Activated effector memory CD4-positive, alpha-beta T cell treated with Interleukin-2 at 50 U/mL for 16 hours (primary cell): Measurements from ENCODE around the gene LSAMP.
"Not testable (repeated sequence)": the region's sequence is repeated elsewhere in the genome, so short reads cannot be mapped to it uniquely, and the experiment has no call there.

ENCODE experiments used
- DNase-seq: peaks from one replicate; pipeline ENCODE4 v3.0.0-alpha.2; 2020

The LSAMP gene

DNA sequence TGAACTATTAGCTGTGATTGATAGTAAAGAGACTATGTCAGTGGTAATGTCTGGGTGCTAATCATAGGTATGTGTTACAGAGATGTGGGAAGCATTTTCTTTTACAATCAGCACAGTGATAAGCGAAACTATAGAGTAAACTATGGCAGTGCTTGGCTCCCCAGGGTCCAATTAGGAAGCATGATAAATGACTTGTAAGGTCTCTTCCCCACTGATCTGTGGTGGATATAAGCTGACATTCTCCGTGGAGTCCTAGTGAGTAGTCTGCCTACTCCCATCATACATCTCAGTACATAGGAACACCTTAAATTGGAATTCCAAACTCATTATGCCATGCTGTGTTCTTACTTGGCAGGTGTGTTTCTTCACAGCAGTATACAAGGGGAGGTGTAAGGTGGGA, 617.8 kb downstream of the LSAMP start:
- DNase-seq = no peak

DNA sequence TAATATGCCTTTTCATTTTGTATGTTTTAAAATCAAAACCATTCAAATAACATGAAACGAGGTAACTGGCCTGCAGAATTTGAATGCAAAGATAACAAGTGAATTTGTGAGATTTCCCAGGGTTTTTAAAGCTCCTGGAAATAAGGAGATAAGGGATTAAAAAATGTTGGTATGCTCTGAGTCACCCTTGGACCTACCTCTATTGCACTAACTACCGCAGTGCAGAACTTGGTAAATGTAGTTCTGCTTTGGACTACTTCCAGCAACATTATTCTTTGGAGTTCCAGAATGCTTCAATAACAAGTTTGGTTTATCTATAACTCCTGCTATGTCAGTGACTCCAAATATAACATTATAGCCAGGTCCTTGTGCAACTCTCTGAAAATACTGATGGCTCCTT, 620.2 kb downstream of the LSAMP start:
- no peak for DNase-seq

GRCh38 chr3:115823083-115823482, 622.2 kb downstream of the LSAMP start:
- no peak for DNase-seq

DNA sequence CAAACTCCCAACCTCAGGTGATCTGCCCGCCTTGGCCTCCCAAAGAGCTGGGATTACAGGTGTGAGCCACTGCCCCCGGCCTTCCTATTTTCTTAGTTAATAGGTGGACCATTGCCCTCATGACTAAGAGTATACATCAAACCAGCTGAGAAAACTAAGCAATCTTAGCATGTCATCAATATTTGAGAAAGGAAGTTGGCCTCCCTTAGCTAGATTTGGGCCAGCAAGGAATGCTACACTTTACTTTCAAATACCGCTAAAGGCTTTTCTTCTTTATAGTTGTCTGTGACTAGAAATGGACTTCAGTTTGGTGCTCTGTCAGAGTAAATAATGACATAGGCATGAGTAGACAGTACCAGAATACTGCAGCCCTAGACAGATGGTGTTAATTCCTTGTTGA, 622.7 kb downstream of the LSAMP start:
- DNase-seq = no peak

GRCh38 chr3:115819785-115820384, 625.4 kb downstream of the LSAMP start:
- peak; percentile 24 for DNase-seq

- peak; percentile 37 for DNase-seq
Observed at GRCh38 chr3:115814778-115815380, 630.4 kb downstream of the LSAMP start.

DNA sequence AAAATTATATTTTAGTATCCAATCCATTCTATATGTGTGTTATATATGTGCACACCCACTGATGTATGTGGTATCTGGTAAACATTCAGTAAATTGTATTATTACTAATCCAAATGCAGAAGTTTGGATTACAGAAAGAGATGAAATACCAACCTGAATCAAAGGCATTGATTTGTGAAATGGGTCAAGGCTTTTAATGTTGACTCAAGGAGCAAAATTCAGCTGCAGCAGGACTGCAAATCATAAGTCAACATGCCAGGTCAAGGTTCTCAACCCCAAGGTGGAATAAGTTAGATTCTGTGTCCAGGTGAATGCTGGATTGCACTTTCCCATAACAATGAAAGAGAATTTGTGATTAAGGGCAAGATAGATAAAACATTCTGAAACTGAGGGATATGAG, 631.3 kb downstream of the LSAMP start:
- DNase-seq = no peak

- no peak for DNase-seq
Observed at GRCh38 chr3:115808816-115809215, 636.5 kb downstream of the LSAMP start.

GRCh38 chr3:115808244-115808643, 637.0 kb downstream of the LSAMP start:
- DNase-seq = no peak

- DNase-seq = no peak
Observed at GRCh38 chr3:115806501-115806900, 638.8 kb downstream of the LSAMP start.

DNA sequence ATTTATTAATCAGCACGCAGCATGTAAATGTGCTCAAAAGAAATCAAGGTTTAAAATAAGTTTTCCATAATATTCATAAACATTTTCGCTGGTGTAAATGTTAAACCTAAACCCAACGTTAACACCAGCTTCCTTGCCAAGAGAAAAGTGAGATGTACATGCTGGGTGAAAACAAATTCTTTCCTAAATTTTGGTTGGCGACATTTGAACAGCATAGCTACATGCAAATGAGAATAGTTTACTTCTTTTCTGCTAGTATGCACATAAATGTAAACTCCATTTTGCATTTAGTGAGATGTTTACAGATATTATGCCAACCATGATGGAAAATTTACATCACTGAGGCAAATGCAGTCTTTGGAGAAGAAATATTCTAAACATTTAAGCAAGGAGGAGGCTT, 639.8 kb downstream of the LSAMP start:
- no peak for DNase-seq

DNA sequence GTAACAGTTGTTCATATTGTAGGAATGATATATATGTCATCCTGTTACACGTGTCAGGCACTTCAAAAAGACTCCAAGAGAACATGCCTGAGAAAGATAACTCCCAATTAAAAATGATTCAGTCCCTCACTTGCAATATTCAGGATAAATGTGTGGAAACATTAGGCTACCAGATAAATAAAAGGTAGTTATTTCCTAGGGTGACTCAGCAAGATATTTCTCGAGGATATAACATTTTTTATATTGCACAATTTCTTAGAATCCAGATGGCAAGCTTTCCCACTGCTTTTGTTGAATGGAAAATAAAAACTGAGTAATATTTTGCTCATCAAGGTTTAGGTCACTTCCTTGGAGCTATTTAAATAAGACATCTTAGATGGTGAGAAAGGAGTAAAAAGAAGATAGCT, 640.6 kb downstream of the LSAMP start:
- no peak for DNase-seq

DNA sequence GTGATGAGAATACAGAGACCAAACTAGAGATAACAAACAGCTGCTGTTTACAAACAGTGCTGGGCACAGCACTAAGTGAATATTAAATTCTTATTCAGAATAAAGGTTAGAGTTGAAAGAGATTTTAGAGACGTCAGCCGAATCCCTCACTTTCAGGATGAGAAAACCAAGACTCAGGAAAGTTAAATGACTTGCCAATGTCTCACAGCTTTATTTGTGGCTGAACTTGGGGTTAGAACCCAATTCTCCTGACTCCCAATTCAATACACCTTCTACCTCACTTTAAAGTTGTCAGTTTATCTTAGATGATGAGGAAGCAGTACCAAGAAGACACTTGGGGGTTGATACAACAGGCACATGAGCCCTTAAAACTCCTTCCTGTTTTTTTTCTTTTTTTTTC, 641.1 kb downstream of the LSAMP start:
- no peak for DNase-seq

DNA sequence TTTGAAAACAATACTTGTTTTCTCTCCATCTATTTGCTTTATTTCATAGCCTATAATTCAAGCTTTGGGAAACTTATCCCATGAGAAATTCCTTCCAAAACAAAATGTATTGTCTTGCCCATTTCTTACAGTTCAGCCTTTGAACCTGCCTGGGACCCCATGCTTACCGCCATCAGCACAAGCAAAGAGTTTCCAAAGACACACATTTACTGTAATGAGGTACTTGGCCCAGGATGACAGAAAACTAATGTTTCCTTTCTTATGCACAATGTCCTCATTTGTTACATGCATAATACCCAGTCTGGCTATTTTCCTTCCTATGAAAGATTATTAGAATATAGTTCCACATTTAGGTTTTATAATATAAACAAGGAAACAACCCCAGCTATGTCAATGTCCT, 641.6 kb downstream of the LSAMP start:
- DNase-seq = no peak

GRCh38 chr3:115800489-115801075, 644.7 kb downstream of the LSAMP start:
- DNase-seq = no peak

GRCh38 chr3:115800065-115800464, 645.2 kb downstream of the LSAMP start:
- DNase-seq = not testable (repeated sequence)

GRCh38 chr3:115792206-115792955, 652.9 kb downstream of the LSAMP start:
- no peak for DNase-seq

- not testable (repeated sequence) for DNase-seq
Observed at GRCh38 chr3:115791271-115792153, 653.8 kb downstream of the LSAMP start.

- peak; percentile 16 for DNase-seq
Observed at GRCh38 chr3:115790759-115791158, 654.5 kb downstream of the LSAMP start.

GRCh38 chr3:115789481-115789880, 655.8 kb downstream of the LSAMP start:
- DNase-seq = no peak

DNA sequence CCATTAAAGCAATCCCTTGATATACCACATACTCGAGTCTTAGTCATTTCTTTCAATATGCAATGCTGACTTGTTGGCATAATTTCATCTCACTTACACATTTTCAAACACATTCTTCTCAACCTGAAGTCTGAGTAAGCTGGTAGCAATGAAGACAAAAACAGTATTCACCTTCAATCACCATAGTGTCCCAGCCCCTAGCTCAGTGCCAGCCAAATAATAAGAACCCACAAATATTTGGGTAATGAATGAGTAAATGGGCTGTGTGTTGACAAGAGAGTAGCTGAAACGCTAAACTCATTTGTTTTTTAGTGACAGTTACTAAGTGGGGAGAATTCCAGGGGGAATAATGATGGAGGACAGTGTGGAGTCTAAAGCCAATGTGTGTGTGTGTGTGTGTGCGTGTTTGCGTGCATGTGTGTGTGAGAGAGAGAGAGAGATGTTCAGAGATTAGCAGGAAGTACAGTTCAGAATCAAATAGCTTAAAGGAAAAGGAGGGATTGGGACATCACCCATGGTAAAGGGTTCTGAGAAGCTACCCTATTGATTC, 656.3 kb downstream of the LSAMP start:
- no peak for DNase-seq

DNA sequence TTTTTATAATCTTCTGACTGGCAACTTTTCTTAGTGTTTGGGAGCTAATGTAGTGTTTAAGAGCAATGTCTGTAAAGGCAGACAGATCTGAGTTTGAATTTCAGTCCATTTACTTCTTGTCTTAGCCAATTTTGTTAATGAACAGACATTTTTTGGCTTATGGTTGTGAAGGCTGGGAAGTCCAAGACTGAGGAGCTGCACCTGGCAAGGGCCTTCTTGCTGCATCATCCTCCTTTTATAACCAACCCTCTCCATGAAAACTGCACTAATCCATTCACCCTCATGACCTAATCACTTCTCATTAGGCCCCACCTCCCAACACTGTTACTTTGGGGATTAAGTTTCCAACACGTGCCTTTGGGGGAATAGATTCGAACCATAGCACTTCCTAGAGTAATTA, 657.5 kb downstream of the LSAMP start:
- no peak for DNase-seq

- no peak for DNase-seq
Observed at GRCh38 chr3:115785782-115786181, 659.5 kb downstream of the LSAMP start.
